Sigmoid colon (tissue), 7 donors: ENCODE measurements around the gene GNAI1. TPM values are rescaled to one million over a fixed set of nuclear protein-coding genes. Genes with fewer than 3 reads are reported as not detected.

Experiments
- DNase-seq: peaks from one replicate; pipeline ENCODE4 v3.0.0-alpha.2; 2019
- H3K27ac ChIP-seq, 4 donors: fragments of 200-600 bp; sonication (generic); one replicate each; pipeline ENCODE4 v1.5.1; 2016 to 2019; ENCODE audit warnings: mild to moderate bottlenecking in 1 of 4
- H3K27me3 ChIP-seq, 3 donors: fragments of 200-600 bp; sonication (generic); one replicate each; pipeline ENCODE4 v1.5.1; 2019; ENCODE audit warnings: mild to moderate bottlenecking in 1 of 3
- H3K36me3 ChIP-seq, 4 donors: fragments of 200-600 bp; sonication (generic); one replicate each; pipeline ENCODE4 v1.5.1; 2016 to 2019
- H3K4me1 ChIP-seq, 4 donors: fragments of 200-600 bp; sonication (generic); one replicate each; pipeline ENCODE4 v1.5.1; 2017 to 2019
- H3K4me3 ChIP-seq, 4 donors: fragments of 200-600 bp; sonication (generic); one replicate each; pipeline ENCODE4 v1.5.1; 2017 to 2019; ENCODE audit warnings: mild to moderate bottlenecking in 2 of 4, moderate library complexity in 1 of 4
- H3K9me3 ChIP-seq, 4 donors: fragments of 200-600 bp in 3 of 4; sonication (generic) in 3 of 4; one replicate each; pipeline versions ENCODE4 v1.5.1 to v1.6.1; 2013 to 2019
- EP300 ChIP-seq, 4 donors: sonication (generic); formaldehyde crosslinking; IDR thresholded peaks; one replicate each; pipeline ENCODE4 v1.6.1; 2017; ENCODE audit warnings: antibody characterized with exemption in 4 of 4
- POLR2A ChIP-seq, 2 donors: fragments of 450-650 bp; IDR thresholded peaks; one replicate each; pipeline ENCODE4 v1.6.1; 2016; ENCODE audit warnings: antibody characterized with exemption in 2 of 2, mild to moderate bottlenecking in 2 of 2, moderate library complexity in 2 of 2
- POLR2AphosphoS5 ChIP-seq, 4 donors: sonication (generic); formaldehyde crosslinking; IDR thresholded peaks; one replicate each; pipeline ENCODE4 v1.6.1; 2017; ENCODE audit warnings: antibody characterized with exemption in 4 of 4
- WGBS, 2 donors: extraction: QIAGEN DNeasy Blood & Tissue Kit; methylation state at CpG; one replicate each; pipeline ENCODE4 v1.1.7; 2013; 5-methylcytosine and 5-hydroxymethylcytosine counted together
- intact Hi-C: fragments of 100-400 bp; cut with DNase I; formaldehyde crosslinking; loops from one replicate; pipeline ENCODE4 v1.15.1; 2023
- polyA plus RNA-seq, 3 donors: library from polyadenylated mRNA; stranded (reverse); fragments of 200-250 nt; gene quantifications; one replicate each; pipeline ENCODE4 v1.2.3, GENCODE V29; 2013
- total RNA-seq, 4 donors: library from RNA; depleted of rRNA; stranded (reverse); fragments of >200 nt; gene quantifications; one replicate each; pipeline ENCODE4 v1.1.0, GENCODE V29; 2016
- TF ChIP-seq, protein P1 (sequence below), 4 experiments: fragments of 450-650 bp in 3 of 4; fragments of 200-600 bp in 1 of 4; IDR thresholded peaks; one replicate each; pipeline ENCODE4 v1.5.1; 2016 to 2019; ENCODE audit warnings: antibody characterized with exemption in 4 of 4, mild to moderate bottlenecking in 3 of 4, moderate library complexity in 2 of 4
- donor health status: healthy with polysubstance abuse.
- donor health status: Bipolar disorder and iron deficiency.
- donor health status: healthy.

GNAI1 gene
- total and polyA plus RNA-seq, 7 donors: 8.8 to 98.9 (median 50.9) TPM

DNA sequence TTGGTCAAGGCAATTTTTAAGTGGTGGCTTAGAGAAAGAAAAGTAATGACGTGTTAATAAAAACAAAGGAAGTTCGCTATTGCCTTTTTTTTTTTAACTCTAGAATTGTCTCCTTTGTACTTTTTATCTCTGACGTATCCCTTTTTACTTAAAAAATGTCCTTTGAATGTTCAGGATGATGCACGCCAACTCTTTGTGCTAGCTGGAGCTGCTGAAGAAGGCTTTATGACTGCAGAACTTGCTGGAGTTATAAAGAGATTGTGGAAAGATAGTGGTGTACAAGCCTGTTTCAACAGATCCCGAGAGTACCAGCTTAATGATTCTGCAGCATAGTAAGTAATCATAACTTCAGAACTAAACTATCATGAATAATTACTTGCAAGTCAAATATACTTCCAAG is 64.4 kb downstream of the GNAI1 start:
- H3K36me3 ChIP-seq: peaks cover 0 to 25% (median 0%) of the 10 kb centered on the region in 4 donors
- peaks cover 0 to 14% (median 5%) of the 10 kb centered on the region in 4 donors for H3K4me1 ChIP-seq
- TF ChIP-seq POLR2AphosphoS5 (IDR thresholded peaks at IDR 0.05) (no peak), EP300 (IDR thresholded peaks at IDR 0.05) (no peak), POLR2A (IDR thresholded peaks at IDR 0.05) (no peak)
- TF ChIP-seq, protein P1, sequence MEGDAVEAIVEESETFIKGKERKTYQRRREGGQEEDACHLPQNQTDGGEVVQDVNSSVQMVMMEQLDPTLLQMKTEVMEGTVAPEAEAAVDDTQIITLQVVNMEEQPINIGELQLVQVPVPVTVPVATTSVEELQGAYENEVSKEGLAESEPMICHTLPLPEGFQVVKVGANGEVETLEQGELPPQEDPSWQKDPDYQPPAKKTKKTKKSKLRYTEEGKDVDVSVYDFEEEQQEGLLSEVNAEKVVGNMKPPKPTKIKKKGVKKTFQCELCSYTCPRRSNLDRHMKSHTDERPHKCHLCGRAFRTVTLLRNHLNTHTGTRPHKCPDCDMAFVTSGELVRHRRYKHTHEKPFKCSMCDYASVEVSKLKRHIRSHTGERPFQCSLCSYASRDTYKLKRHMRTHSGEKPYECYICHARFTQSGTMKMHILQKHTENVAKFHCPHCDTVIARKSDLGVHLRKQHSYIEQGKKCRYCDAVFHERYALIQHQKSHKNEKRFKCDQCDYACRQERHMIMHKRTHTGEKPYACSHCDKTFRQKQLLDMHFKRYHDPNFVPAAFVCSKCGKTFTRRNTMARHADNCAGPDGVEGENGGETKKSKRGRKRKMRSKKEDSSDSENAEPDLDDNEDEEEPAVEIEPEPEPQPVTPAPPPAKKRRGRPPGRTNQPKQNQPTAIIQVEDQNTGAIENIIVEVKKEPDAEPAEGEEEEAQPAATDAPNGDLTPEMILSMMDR (IDR thresholded peaks at IDR 0.05): no peak
- no peaks in the 10 kb centered on the region for H3K27me3 ChIP-seq
- H3K27ac ChIP-seq: no peak overlapping the region
- H3K9me3 ChIP-seq: no peaks in the 10 kb centered on the region
- intact Hi-C loops: no loop called here
- 86 to 91% methylated on average over 5 of the region's 5 CpGs for WGBS, 2 donors
- DNase-seq: no peak
- H3K4me3 ChIP-seq: no peak overlapping the region

DNA sequence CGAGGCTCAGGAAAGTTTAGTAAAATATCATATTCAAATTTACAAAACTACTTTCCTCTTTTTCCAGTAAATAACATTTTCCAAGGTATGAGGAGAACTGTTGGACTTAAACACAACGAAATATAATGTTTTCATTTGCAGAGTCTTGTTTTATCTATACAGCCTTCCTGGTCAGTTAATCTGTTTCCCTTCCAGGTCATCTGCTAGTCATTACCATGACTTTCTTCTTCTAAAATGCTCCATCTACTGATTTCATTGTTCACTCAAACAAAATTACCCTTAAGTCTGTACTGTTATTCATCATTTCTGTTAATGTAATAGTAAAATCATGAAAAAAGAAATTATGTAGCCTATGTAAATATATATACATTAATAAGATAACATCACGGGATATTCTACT is 69.8 kb downstream of the GNAI1 start:
- WGBS, 2 donors: 58% methylated on average over 3 of the region's 3 CpGs
- Histone ChIP-seq H3K27ac (no peak overlapping the region), H3K4me3 (no peak overlapping the region), H3K27me3 (no peaks in the 10 kb centered on the region), H3K4me1 (peaks cover 0 to 28% (median 12%) of the 10 kb centered on the region in 4 donors), H3K36me3 (peaks cover 0 to 30% (median 0%) of the 10 kb centered on the region in 4 donors), H3K9me3 (no peaks in the 10 kb centered on the region)
- intact Hi-C loops: no loop called here
- DNase-seq: no peak
- no peak for TF ChIP-seq POLR2AphosphoS5 (IDR thresholded peaks at IDR 0.05)
- TF ChIP-seq, protein P1 (IDR thresholded peaks at IDR 0.05): no peak
- TF ChIP-seq POLR2A (IDR thresholded peaks at IDR 0.05): no peak
- TF ChIP-seq EP300 (IDR thresholded peaks at IDR 0.05): no peak

DNA sequence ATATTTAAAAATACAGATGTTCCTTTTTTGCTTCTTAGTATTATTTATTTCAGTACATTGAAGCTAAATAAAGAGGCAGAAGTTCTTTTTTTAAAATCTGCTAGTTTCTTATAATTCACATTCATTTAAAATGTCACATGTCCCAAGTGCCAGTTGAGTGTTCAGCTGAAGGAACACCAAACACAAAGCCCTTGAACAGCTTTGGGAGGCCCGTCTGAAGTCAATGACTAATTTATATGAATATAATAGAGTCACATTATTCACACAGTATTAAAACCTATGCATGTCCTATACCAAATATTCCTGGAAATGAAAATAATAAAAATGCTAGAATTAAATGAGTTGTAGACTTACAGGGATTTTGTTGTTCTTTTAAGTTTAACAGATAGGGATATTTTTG is 70.3 kb downstream of the GNAI1 start:
- Histone ChIP-seq H3K4me3 (no peak overlapping the region), H3K4me1 (peaks cover 0 to 32% (median 12%) of the 10 kb centered on the region in 4 donors), H3K27me3 (no peaks in the 10 kb centered on the region), H3K27ac (no peak overlapping the region), H3K9me3 (no peaks in the 10 kb centered on the region), H3K36me3 (peaks cover 0 to 25% (median 0%) of the 10 kb centered on the region in 4 donors)
- intact Hi-C loops: loop anchor here (5.0 kb wide), 1 partner anchor 63 kb away; no protein-coding TSS in a partner anchor
- no peak for DNase-seq
- WGBS, 2 donors: 85 to 92% methylated on average over 1 of the region's 1 CpG
- TF ChIP-seq POLR2AphosphoS5 (IDR thresholded peaks at IDR 0.05) (no peak), POLR2A (IDR thresholded peaks at IDR 0.05) (no peak), EP300 (IDR thresholded peaks at IDR 0.05) (no peak)
- TF ChIP-seq, protein P1 (IDR thresholded peaks at IDR 0.05): no peak

DNA sequence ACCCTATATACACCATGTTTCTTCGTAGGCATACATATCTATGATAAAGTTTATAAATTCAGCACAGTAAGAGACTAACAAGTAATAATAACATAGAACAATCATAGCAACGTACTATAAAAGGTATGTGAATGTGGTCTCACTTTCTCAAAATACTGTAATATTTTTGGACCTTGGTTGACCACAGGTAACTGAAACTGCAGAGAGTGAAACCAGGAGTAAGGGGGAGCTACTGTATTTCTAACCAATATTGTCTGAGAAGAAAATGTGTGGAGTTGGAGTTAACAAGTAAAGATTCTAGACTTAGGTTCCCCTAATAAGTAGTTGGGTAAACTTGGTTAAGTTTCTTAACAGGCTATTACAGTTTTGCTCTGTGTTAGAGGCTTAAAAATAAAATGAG is 72.1 kb downstream of the GNAI1 start:
- Histone ChIP-seq H3K27ac (no peak overlapping the region), H3K36me3 (peaks cover 0 to 20% (median 4%) of the 10 kb centered on the region in 4 donors), H3K27me3 (no peaks in the 10 kb centered on the region), H3K4me3 (no peak overlapping the region), H3K9me3 (no peaks in the 10 kb centered on the region), H3K4me1 (peaks cover 0 to 44% (median 19%) of the 10 kb centered on the region in 4 donors)
- DNase-seq: no peak
- 76 to 94% methylated on average over 2 of the region's 2 CpGs for WGBS, 2 donors
- TF ChIP-seq POLR2AphosphoS5 (IDR thresholded peaks at IDR 0.05) (no peak), EP300 (IDR thresholded peaks at IDR 0.05) (no peak), POLR2A (IDR thresholded peaks at IDR 0.05) (no peak)
- TF ChIP-seq, protein P1 (IDR thresholded peaks at IDR 0.05): no peak
- intact Hi-C loops: loop anchor here (5.0 kb wide), 1 partner anchor 64 kb away; no protein-coding TSS in a partner anchor

DNA sequence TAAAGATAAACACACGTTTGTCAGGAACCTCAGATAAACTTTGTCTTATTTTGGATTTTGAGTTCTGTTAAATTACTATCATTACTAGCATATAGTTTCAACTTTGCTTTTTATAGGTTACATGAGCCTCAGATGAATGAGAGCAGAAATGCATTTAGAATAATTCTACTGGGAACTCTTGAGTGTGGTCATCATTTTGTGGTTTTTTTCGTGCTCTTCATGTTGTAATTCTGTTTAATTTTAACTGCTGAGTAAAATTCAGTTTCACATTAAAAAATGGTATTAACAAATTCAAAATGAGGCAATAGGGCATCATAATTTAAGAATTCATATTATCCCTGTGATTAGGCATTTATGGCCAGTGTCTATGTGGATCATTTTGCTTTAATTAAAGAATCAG is 72.9 kb downstream of the GNAI1 start:
- peaks cover 0 to 44% (median 19%) of the 10 kb centered on the region in 4 donors for H3K4me1 ChIP-seq
- no peaks in the 10 kb centered on the region for H3K9me3 ChIP-seq
- no peak for DNase-seq
- H3K36me3 ChIP-seq: peaks cover 0 to 27% (median 4%) of the 10 kb centered on the region in 4 donors
- intact Hi-C loops: loop anchor here (5.0 kb wide), 1 partner anchor 65 kb away; no protein-coding TSS in a partner anchor
- H3K27me3 ChIP-seq: no peaks in the 10 kb centered on the region
- H3K27ac ChIP-seq: no peak overlapping the region
- TF ChIP-seq, protein P1 (IDR thresholded peaks at IDR 0.05): no peak
- no peak for TF ChIP-seq EP300 (IDR thresholded peaks at IDR 0.05)
- no peak for TF ChIP-seq POLR2AphosphoS5 (IDR thresholded peaks at IDR 0.05)
- no peak for TF ChIP-seq POLR2A (IDR thresholded peaks at IDR 0.05)
- no peak overlapping the region for H3K4me3 ChIP-seq
- WGBS, 2 donors: 51 to 73% methylated on average over 2 of the region's 2 CpGs
